ENCODE measurements around the gene SPATA24. TPM values are rescaled to one million over a fixed set of nuclear protein-coding genes. Genes with fewer than 3 reads are reported as not detected.
A peak's percentile ranks its signal among the peaks of the same experiment; 100 is the strongest.

The SPATA24 gene
- total and polyA plus RNA-seq, 2 of the 13 experiments (the other 11 are each of a cell fraction or from before 2014, with no cell fraction given): 6.0 to 11.1 TPM

GRCh38 chr5:139386050-139386438, 17.8 kb downstream of the SPATA24 start (continued):
- no peak for TF ChIP-seq MAFK (conservative IDR thresholded peaks at IDR 0.05 in 1 of 2, IDR thresholded peaks at IDR 0.05 in 1 of 2; ENCODE audit: low read length in 2 of 2)
- TF ChIP-seq, protein P1, sequence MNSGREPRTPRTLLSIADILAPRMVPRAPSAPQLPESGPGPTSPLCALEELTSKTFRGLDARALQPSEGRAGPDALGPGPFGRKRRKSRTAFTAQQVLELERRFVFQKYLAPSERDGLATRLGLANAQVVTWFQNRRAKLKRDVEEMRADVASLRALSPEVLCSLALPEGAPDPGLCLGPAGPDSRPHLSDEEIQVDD (CRISPR knock-in tag; IDR thresholded peaks at IDR 0.05; ENCODE audit: borderline replicate concordance): no peak
- TF ChIP-seq NR2F1 (CRISPR knock-in tag; IDR thresholded peaks at IDR 0.05): 0 out of 4 replicates have a peak, but pooled peaks of 1 of the 2 experiments have one; percentile 10
- 0 out of 2 replicates have a peak, but pooled peaks have one; percentile 29 for TF ChIP-seq THAP11 (CRISPR knock-in tag; IDR thresholded peaks at IDR 0.05)
- peak; percentile 89 for TF ChIP-seq CEBPG (CRISPR knock-in tag; IDR thresholded peaks at IDR 0.05)
- TF ChIP-seq SATB2 (CRISPR knock-in tag; IDR thresholded peaks at IDR 0.05): no peak
- no peak for TF ChIP-seq KLF6 (CRISPR knock-in tag; IDR thresholded peaks at IDR 0.05)
- TF ChIP-seq MTF2 (CRISPR knock-in tag; IDR thresholded peaks at IDR 0.05; ENCODE audit: borderline replicate concordance): no peak
- no peak for TF ChIP-seq PHF21A (CRISPR knock-in tag; IDR thresholded peaks at IDR 0.05)
- no peak for TF ChIP-seq BHLHE40 (IDR thresholded peaks at IDR 0.05; ENCODE audit: low read length)
- no peak for TF ChIP-seq TBP (CRISPR knock-in tag; IDR thresholded peaks at IDR 0.05)
- no peak for TF ChIP-seq LCORL (IDR thresholded peaks at IDR 0.05)
- TF ChIP-seq LCORL (CRISPR knock-in tag; IDR thresholded peaks at IDR 0.05): 0 out of 2 replicates have a peak, but pooled peaks have one; percentile 24
- TF ChIP-seq ZEB1 (IDR thresholded peaks at IDR 0.05; ENCODE audit: insufficient replicate concordance, low read depth): no peak
- TF ChIP-seq CBFB (CRISPR knock-in tag; IDR thresholded peaks at IDR 0.05): no peak
- no peak for TF ChIP-seq ZNF335 (CRISPR knock-in tag; IDR thresholded peaks at IDR 0.05)
- no peak for TF ChIP-seq NONO (IDR thresholded peaks at IDR 0.05)
- TF ChIP-seq NONO (CRISPR knock-in tag; conservative IDR thresholded peaks at IDR 0.05): no peak
- no peak for TF ChIP-seq RAD21 (CRISPR knock-in tag; IDR thresholded peaks at IDR 0.05)
- TF ChIP-seq ZNF101 (CRISPR knock-in tag; IDR thresholded peaks at IDR 0.05; ENCODE audit: borderline replicate concordance, low read depth): no peak
- TF ChIP-seq, protein P2, sequence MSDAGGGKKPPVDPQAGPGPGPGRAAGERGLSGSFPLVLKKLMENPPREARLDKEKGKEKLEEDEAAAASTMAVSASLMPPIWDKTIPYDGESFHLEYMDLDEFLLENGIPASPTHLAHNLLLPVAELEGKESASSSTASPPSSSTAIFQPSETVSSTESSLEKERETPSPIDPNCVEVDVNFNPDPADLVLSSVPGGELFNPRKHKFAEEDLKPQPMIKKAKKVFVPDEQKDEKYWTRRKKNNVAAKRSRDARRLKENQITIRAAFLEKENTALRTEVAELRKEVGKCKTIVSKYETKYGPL (CRISPR knock-in tag; IDR thresholded peaks at IDR 0.05): no peak
- no peak for TF ChIP-seq ZNF44 (CRISPR knock-in tag; IDR thresholded peaks at IDR 0.05)
- TF ChIP-seq TFDP1 (CRISPR knock-in tag; IDR thresholded peaks at IDR 0.05; ENCODE audit: borderline replicate concordance): no peak
- no peak for TF ChIP-seq ZNF546 (CRISPR knock-in tag; conservative IDR thresholded peaks at IDR 0.05)
- no peak for TF ChIP-seq TCF7L2 (IDR thresholded peaks at IDR 0.05; ENCODE audit: low read depth, low read length)
- no peak; the same call in 1 of the 2 replicates for TF ChIP-seq ATF1 (CRISPR knock-in tag; IDR thresholded peaks at IDR 0.05)
- no peak for TF ChIP-seq HMGXB3 (CRISPR knock-in tag; IDR thresholded peaks at IDR 0.05; ENCODE audit: borderline replicate concordance)
- TF ChIP-seq MYNN (CRISPR knock-in tag; IDR thresholded peaks at IDR 0.05; ENCODE audit: low read depth): no peak

Data from HepG2 (cell line).